Measurements from ENCODE around the gene TASOR.

- TF ChIP-seq POLR2A (IDR thresholded peaks at IDR 0.05; ENCODE audit: control extremely low read depth in 1 of 2, low read depth in 2 of 2, low read length in 2 of 2) = peak in 1 of 2 experiments; percentile 40; a peak in 1 of 3 replicates
- TF ChIP-seq EGR1 (IDR thresholded peaks at IDR 0.05; ENCODE audit: borderline replicate concordance, low read depth, low read length) = peak; percentile 1; the same call in 1 of the 2 replicates
- no peak for TF ChIP-seq CHD1 (IDR thresholded peaks at IDR 0.05; ENCODE audit: low read depth, low read length)
- TF ChIP-seq KDM1A (IDR thresholded peaks at IDR 0.05; ENCODE audit: borderline replicate concordance, low read length) = peak; percentile 84; the same call in 1 of the 2 replicates
- TF ChIP-seq CEBPB (IDR thresholded peaks at IDR 0.05; ENCODE audit: low read depth, low read length) = no peak
- no peak for TF ChIP-seq ATF3 (IDR thresholded peaks at IDR 0.05; ENCODE audit: insufficient read depth, low read depth, low read length)
- no peak for TF ChIP-seq EP300 (IDR thresholded peaks at IDR 0.05; ENCODE audit: borderline replicate concordance in 1 of 2, low read depth in 2 of 2, low read length in 2 of 2)
- no peak for TF ChIP-seq CTCF (IDR thresholded peaks at IDR 0.05; ENCODE audit: control extremely low read depth in 1 of 3, insufficient read depth in 1 of 3, low read depth in 1 of 3, low read length in 3 of 3)
- no peak; the same call in 1 of the 2 replicates for TF ChIP-seq GABPA (IDR thresholded peaks at IDR 0.05; ENCODE audit: borderline replicate concordance, insufficient read depth, low read length)
Measured at GRCh38 chr3:56683122-56683817, at the start of gene TASOR.

Data from H1 (cell line).